GM21423 (cell line): ENCODE data around the gene ITIH6.
"Not testable (repeated sequence)": the region's sequence is repeated elsewhere in the genome, so short reads cannot be mapped to it uniquely, and the experiment has no call there.

Experiments
- ATAC-seq: cut with Tn5 transposase; IDR thresholded peaks from one replicate; pipeline ENCODE4 v1.9.1; 2021; ENCODE audit warnings: mild to moderate bottlenecking, moderate library complexity; ENCODE audit not compliant: unreplicated experiment

Gene ITIH6

GRCh38 chrX:54808605-54809483 is 10.8 kb upstream of the ITIH6 start:
- peak; percentile 89 for ATAC-seq

- ATAC-seq: peak; percentile 27
Observed at GRCh38 chrX:54808109-54808604, 10.1 kb upstream of the ITIH6 start.

- no peak for ATAC-seq
Observed at GRCh38 chrX:54807524-54808108, 9.6 kb upstream of the ITIH6 start, which contains the start of gene MAGED2. Gene MAGED2, plus strand, starts transcription at chrX:54807745. Its CDS starts 1,587 bp downstream, at chrX:54809332.

GRCh38 chrX:54799046-54799445 is 991 bp upstream of the ITIH6 start:
- ATAC-seq: no peak

- no peak for ATAC-seq
Observed at GRCh38 chrX:54794795-54795194, 3.3 kb downstream of the ITIH6 start.

GRCh38 chrX:54794028-54794427 is 4.0 kb downstream of the ITIH6 start:
- ATAC-seq: no peak

GRCh38 chrX:54789405-54789804 is 8.7 kb downstream of the ITIH6 start:
- not testable (repeated sequence) for ATAC-seq

GRCh38 chrX:54788446-54788845 is 9.6 kb downstream of the ITIH6 start:
- ATAC-seq: no peak

GRCh38 chrX:54786967-54787366 is 11.1 kb downstream of the ITIH6 start:
- ATAC-seq: no peak

- ATAC-seq: no peak
Observed at GRCh38 chrX:54785901-54786300, 12.2 kb downstream of the ITIH6 start.

- no peak for ATAC-seq
Observed at GRCh38 chrX:54776987-54777672, 20.9 kb downstream of the ITIH6 start.

GRCh38 chrX:54776061-54776460 is 22.0 kb downstream of the ITIH6 start:
- ATAC-seq: no peak

GRCh38 chrX:54774391-54775094 is 23.5 kb downstream of the ITIH6 start:
- not testable (repeated sequence) for ATAC-seq

GRCh38 chrX:54758114-54759055 is 39.7 kb downstream of the ITIH6 start:
- ATAC-seq: no peak

- no peak for ATAC-seq
Observed at GRCh38 chrX:54754854-54755253, 43.2 kb downstream of the ITIH6 start.

- ATAC-seq: no peak
Observed at GRCh38 chrX:54748626-54749025, 49.4 kb downstream of the ITIH6 start.

GRCh38 chrX:54747733-54748393 is 50.2 kb downstream of the ITIH6 start:
- ATAC-seq: no peak

GRCh38 chrX:54746928-54747327 is 51.1 kb downstream of the ITIH6 start:
- no peak for ATAC-seq

- no peak for ATAC-seq
Observed at GRCh38 chrX:54745676-54746075, 52.4 kb downstream of the ITIH6 start.
